SKM-1 treated with dmso at 0.1 percent for 144 hours (cell line): ENCODE measurements around the gene NTNG2.

ENCODE experiments used
- DNase-seq: peaks from one replicate; lab custom pipeline; 2025; ENCODE audit not compliant: unreplicated experiment; lab: John Stamatoyannopoulos, UW

Gene NTNG2

DNA sequence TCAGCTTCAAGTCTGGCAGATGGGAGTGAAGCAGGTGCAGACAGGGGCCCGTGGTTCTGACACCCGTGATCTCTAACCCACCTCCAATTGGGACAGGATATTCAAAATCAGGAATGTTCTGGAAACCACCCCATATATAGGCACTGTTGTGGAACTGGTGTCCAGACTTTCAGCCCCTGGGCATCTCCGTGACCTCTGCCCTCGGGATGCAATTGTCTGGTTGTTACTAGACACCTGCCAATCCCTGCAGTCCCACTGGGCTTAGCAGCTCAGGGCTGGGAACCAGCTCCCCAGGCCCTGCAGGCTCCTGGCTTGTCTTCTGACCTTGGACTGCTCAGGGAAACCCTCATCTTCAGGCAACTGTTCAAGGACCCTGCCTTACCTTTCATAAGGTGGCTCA lies 38.8 kb downstream of the NTNG2 start:
- DNase-seq = no peak

- DNase-seq = no peak
These were observed 39.3 kb downstream of the NTNG2 start for GRCh38 chr9:132201139-132201538.

GRCh38 chr9:132201780-132202703 lies 40.2 kb downstream of the NTNG2 start:
- DNase-seq = no peak

- DNase-seq = no peak
These were observed 43.0 kb downstream of the NTNG2 start for GRCh38 chr9:132204883-132205282.

GRCh38 chr9:132207215-132207614 lies 45.4 kb downstream of the NTNG2 start:
- no peak for DNase-seq

GRCh38 chr9:132207839-132208615 lies 46.2 kb downstream of the NTNG2 start:
- no peak for DNase-seq

DNA sequence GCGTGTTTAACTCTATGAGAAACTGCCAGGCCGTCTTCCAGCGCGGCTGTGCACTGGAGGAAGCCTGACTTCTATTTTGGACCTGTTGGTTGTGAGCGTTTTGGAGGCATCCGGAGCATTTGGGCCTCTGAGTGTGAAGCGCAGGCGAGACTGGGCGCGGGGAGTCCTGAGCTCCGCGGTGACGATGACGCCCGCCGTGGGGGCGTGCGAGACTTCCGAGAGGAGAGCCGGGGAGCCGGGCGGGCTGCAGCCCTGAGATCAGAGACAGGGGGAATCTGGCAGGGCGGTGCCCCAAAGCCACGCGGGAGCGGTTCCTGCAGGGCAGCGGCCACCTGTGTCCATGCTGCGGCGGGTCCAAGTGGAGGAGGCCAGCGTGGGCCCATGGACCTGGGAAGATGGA lies 47.4 kb downstream of the NTNG2 start:
- no peak for DNase-seq

DNA sequence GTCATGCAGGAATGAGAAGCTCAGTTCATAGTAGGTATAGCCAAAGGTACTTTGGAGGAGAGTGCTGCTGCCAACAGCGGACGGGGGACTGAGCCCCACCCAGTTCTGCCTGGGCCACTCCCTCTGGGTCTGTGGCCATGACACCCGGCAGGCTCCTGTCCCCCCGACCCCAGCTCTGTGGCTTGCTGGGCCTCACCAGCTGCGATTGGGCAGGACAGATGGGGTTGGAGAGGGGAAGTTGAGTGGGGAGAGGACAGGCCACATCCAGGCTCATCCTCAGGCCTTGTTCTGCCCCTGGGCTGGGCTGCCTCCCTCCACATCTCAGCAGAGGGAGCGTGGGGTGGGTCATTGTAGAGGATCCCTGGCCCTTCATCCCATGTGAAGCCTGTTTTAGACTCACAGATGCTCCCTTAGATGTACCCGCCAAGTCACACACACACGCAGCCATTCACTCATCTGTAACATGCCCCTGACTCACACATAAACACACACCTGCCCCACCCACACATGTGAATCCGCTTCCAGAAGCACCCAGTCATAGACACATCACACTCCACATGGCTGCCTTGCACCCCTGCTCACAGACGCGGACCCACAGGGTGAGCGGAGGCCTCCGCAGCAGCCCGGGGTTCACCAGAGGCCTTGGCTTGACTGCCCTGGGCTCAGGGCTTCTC lies 48.8 kb downstream of the NTNG2 start:
- no peak for DNase-seq

DNA sequence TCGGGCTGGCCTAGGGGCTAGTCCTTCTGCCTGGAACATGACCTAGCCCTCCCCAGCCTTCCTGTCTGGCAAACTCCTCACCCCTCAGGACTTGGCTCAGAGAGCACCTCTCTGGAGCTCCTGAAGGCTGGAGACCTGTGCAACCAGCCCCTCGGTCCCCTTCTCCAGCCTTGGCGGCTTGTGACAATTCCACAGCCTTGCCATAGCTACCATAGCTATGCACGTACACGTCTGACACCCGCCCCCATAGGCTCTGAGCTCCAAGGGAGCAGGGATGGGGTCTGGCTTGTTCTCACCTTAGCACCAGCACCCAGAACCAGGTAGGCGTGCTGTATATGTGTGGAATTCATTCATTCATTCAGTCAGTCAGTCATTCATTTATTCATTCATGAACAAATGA lies 49.7 kb downstream of the NTNG2 start:
- no peak for DNase-seq

DNA sequence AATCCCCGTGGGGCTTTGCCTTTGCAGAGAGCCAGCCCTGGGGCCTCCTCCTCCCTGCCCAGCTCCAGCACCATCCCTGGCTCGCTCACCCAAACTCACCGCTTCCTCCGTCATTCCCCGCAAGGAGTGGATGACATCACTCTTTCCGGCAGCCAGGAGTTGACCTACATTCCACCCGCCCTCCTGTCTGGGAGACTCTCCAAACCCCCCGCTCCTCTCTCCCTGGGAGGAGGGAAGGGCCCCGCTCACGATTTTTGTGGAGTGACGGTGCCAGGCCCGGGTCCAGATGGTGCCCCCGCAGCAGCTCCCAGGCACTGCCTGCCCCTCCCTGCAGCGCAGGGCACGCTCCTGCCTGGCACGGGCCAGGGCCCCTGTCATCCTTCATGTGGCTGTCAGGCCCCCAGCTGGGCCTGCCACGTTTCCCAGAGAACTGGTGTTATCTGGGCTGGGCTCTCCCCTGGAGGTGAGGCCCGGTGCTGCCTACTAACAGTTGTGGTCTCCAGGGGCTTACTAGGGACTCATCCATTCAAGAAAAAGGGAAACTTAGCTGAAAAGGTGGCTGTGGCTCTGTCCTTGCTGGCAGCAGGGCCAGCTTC lies 52.3 kb downstream of the NTNG2 start:
- no peak for DNase-seq

DNA sequence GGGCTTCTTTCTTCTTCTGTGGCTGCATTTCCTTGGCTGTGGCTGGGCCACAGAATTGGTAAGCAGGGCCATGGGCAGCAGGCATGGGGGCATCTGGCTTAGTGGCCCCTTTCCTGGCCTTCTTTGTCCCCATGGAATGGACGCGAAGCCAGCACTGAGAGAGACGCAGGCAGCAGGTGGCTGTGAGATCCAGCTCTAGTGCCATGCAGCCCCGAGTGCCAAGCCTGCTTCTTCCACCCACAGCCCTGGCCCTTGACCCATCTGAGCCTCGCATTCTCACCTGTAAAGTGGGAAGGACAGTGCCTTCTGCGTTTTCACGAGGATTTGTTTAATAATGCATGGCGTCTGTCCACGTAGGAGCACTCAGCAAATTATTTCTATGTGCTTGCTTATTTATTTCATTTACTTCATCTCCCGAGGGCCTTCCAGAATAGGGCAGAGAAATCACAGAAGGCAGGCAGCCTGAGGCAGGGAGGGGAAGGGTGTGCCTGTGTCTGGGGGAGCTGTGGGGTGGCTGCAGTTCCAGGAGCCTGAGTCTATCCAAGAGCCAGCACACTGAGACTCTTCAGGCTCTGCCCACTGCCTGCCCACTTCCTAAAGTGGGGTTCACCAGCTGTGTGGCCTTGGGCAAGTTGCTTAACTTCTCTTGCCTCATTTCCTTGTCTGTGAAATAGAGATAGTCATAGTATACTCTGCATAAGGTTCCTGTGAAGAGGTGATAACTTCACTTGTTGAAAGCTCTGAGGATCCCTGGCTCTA lies 55.2 kb downstream of the NTNG2 start:
- peak; percentile 89 for DNase-seq

DNA sequence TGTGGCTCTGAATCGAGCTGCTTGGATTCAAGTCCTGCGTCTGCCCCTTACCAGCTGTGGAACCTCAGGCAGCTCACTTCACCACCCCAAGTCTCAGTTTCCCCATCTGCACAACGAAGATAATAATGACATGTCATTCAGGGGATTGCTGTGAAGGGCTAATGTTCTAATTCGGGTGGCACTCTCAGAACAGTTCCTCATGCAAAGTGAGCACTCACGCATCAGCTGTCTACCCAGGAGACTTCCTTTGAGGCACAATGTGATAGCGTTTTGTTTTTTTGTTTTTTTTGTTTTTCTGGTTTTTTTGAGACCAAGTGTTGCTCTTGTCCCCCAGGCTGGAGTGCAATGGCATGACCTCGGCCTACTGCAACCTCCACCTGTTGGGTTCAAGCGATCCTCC lies 56.4 kb downstream of the NTNG2 start:
- DNase-seq = no peak

- DNase-seq = no peak
These were observed 60.1 kb downstream of the NTNG2 start for GRCh38 chr9:132221941-132222340.

DNA sequence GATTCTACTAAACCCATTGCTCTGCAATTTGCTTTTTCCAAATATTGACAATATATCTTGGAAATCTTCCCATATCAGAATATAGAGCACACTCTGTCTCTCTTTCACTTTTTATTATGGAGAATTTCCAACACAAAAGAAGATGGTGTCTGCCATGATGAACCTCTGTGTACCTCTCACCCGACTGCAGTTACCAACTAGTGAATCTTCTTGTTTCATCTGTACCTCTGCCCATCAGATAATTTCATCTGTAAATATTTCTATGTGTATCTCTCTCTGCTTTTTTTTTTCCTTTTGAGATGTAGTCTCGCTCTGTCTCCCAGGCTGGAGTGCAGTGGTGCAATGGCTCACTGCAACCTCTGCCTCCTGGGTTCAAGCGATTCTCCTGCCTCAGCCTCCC lies 62.8 kb downstream of the NTNG2 start:
- no peak for DNase-seq

DNA sequence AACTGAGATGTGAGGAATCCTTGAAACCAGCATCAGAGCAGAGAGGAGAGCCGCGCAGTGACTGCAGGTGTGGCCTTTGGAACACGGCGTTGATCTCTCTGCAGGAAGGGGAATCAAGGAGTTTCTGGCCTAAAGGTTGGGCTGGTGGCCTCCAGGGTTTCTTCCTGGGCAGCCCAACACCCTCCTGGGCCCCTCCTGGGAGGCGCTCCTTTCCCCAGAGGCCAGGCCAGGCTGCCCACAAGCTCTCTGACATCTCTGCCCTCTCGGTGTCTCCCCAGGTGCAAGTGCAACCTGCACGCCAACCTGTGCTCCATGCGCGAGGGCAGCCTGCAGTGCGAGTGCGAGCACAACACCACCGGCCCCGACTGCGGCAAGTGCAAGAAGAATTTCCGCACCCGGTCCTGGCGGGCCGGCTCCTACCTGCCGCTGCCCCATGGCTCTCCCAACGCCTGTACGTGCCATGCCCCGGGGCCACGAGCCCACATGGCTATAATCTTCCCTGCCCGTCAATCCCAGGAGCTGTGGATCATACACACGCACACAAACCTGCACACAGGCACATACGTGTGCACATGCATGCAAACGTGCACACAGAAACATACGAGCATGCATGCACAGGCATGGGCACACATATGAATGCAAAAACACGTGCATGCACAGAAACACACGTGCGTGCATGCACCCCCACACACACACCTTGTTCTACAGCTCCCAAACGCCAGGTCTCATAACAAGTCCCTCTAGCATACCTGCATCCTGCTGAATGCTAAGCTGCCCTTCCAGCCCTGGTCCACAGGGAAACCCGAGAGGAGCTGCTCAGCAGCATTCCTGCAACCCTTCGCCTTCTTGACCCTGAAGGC lies 64.9 kb downstream of the NTNG2 start:
- DNase-seq = no peak

- DNase-seq = no peak
These were observed 66.2 kb downstream of the NTNG2 start for GRCh38 chr9:132228062-132228461.

GRCh38 chr9:132230605-132231004 lies 68.7 kb downstream of the NTNG2 start:
- no peak for DNase-seq

DNA sequence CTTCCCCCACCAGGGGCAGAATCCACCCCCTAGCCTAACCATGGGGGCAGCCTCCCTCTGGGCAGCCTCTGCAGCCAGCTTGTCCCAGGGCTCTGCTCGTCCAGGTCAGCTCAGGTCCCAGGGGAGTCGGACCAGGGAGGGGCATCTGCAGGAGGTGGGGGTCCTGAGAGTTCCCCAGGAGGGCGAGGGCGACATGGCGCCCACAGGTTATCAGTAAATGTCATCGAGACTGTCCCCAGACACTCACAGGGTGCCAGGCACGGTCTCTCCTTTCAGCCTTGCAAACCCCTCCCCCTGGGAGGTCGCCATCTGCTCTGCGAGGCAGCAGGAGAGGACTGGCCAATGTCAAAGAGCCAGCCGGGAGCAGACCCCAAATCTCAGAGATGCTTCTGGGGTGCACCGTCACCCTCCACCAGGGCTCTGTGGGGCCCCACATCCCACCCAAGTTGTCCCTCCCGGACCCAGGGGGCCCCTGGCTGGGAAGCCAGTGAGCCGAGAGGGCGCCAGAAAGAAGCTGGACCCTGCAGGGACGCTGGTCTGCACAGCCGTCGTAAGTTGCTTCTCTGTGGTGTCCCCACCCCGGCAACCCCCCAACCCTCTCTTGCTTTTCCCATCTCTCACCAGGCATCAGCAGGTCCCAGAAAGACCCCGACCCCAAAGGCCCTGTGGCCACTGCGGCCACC lies 69.3 kb downstream of the NTNG2 start:
- DNase-seq = no peak

DNA sequence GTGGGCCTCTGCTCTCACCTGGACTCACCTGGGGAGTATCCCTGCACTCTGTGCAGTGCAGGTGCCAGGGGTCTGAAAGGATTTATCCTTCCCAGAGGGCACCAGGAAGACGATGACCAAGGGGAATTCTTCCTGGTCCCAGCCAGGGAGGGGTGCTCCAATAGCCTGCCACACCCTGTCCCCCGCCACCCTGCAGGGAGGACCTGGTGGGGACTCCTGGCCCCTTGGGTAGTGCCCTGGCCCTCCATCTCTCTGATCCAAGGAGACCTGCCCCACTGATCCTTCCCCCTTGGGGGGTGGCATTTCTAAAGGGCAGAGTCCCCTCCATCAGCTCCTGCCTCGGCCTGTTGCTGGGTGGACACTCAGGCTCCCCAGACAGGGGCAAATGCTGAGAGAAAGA lies 70.7 kb downstream of the NTNG2 start:
- DNase-seq = no peak
